PFSK-1 (cell line): ENCODE measurements around the gene MAB21L4.

Source experiments
- FOXP2 ChIP-seq: optimal IDR thresholded peaks from 2 replicates; pipeline ENCODE3; 2011; ENCODE audit warnings: borderline replicate concordance, control low read depth, inconsistent platforms; ENCODE audit not compliant: insufficient read depth; ENCODE audit errors: extremely low read length, extremely low read depth
- POLR2AphosphoS5 ChIP-seq: IDR thresholded peaks from 2 replicates; pipeline ENCODE4 v1.6.1; 2012; ENCODE audit warnings: low read depth, mild to moderate bottlenecking, control low read depth, low read length, moderate library complexity
- REST ChIP-seq, 2 experiments: IDR thresholded peaks; 2 replicates each; pipeline versions ENCODE4 v1.6.1 to v1.8.0; 2011 to 2012; ENCODE audit warnings: low read depth in 2 of 2, low read length in 2 of 2, control low read depth in 1 of 2, inconsistent platforms in 1 of 2, mild to moderate bottlenecking in 1 of 2, moderate library complexity in 1 of 2; ENCODE audit not compliant: insufficient read depth in 1 of 2
- SIN3A ChIP-seq: IDR thresholded peaks from 2 replicates; pipeline ENCODE4 v1.6.1; 2012; ENCODE audit warnings: mild to moderate bottlenecking, low read length, moderate library complexity, borderline replicate concordance; ENCODE audit not compliant: insufficient read depth
- TAF1 ChIP-seq: IDR thresholded peaks from 2 replicates; pipeline ENCODE4 v1.6.1; 2012; ENCODE audit warnings: low read length, control low read depth, borderline replicate concordance; ENCODE audit not compliant: insufficient read depth

- TF ChIP-seq SIN3A (no peak), POLR2AphosphoS5 (no peak), REST (IDR thresholded peaks at IDR 0.05; ENCODE audit: insufficient read depth in 1 of 2, low read depth in 2 of 2, low read length in 2 of 2) (no peak), TAF1 (no peak), FOXP2 (no peak)
Observed at GRCh38 chr2:240850026-240850425, 45.9 kb downstream of the MAB21L4 start.
